DND-41 (cell line): ENCODE measurements around the gene ATG9A.
A peak's percentile ranks its signal among the peaks of the same experiment; 100 is the strongest.

Experiments
- ATAC-seq: fragments of 200-7000 bp; cut with Tn5 transposase; 3 replicates; pipeline ENCODE4 v1.9.1; 2021; ENCODE audit warnings: low read depth; ENCODE audit not compliant: insufficient read depth
- DNase-seq: peaks from one replicate; pipeline ENCODE4 v3.0.0-alpha.2; 2020
- H2AFZ ChIP-seq: 2 replicates; pipeline ENCODE4 v1.6.0; 2012; ENCODE audit warnings: low read depth, low read length
- H3K27ac ChIP-seq: 2 replicates; pipeline ENCODE4 v1.5.1; 2012; ENCODE audit warnings: low read length, inconsistent platforms
- H3K27me3 ChIP-seq: fragments of 200-600 bp; sonication (generic); 2 replicates; pipeline ENCODE4 v1.6.0; 2012; ENCODE audit warnings: low read length, mild to moderate bottlenecking, inconsistent platforms; ENCODE audit not compliant: insufficient read depth, poor library complexity
- H3K36me3 ChIP-seq: 2 replicates; pipeline ENCODE4 v1.5.1; 2012; ENCODE audit warnings: low read length, inconsistent platforms; ENCODE audit not compliant: insufficient read depth
- H3K4me1 ChIP-seq: 2 replicates; pipeline ENCODE4 v1.5.1; 2012; ENCODE audit warnings: mild to moderate bottlenecking, low read length; ENCODE audit not compliant: insufficient read depth
- H3K4me2 ChIP-seq: 2 replicates; pipeline ENCODE4 v1.6.0; 2012; ENCODE audit warnings: mild to moderate bottlenecking, moderate library complexity, low read length, inconsistent platforms; ENCODE audit not compliant: insufficient read depth
- H3K4me3 ChIP-seq, 2 experiments: fragments of 200-600 bp in 1 of 2; shearing (Covaris generic) in 1 of 2; 2 replicates each; pipeline ENCODE4 v1.5.1; 2012 to 2016; ENCODE audit warnings: inconsistent platforms in 2 of 2, low read length in 2 of 2, mild to moderate bottlenecking in 2 of 2, low read depth in 1 of 2, moderate library complexity in 1 of 2
- H3K79me2 ChIP-seq: 2 replicates; pipeline ENCODE4 v1.6.0; 2012; ENCODE audit warnings: low read length, inconsistent platforms; ENCODE audit not compliant: insufficient read depth
- H3K9ac ChIP-seq: 2 replicates; pipeline ENCODE4 v1.6.0; 2012; ENCODE audit warnings: low read depth, mild to moderate bottlenecking, inconsistent platforms, low read length, moderate library complexity
- H3K9me3 ChIP-seq: 2 replicates; pipeline ENCODE4 v1.5.1; 2012; ENCODE audit warnings: low read length, moderate library complexity, mild to moderate bottlenecking, inconsistent platforms; ENCODE audit not compliant: insufficient read depth, severe bottlenecking
- H4K20me1 ChIP-seq: 2 replicates; pipeline ENCODE4 v1.6.0; 2012; ENCODE audit warnings: low read length; ENCODE audit not compliant: insufficient read depth
- EZH2 ChIP-seq: IDR thresholded peaks from 3 replicates; pipeline ENCODE4 v1.6.1; 2012; ENCODE audit warnings: borderline replicate concordance, low read depth, mild to moderate bottlenecking, moderate library complexity, low read length, inconsistent platforms; ENCODE audit not compliant: severe bottlenecking
- TF ChIP-seq, protein P1 (sequence below): IDR thresholded peaks from 2 replicates; pipeline ENCODE4 v1.5.1; 2012; ENCODE audit warnings: borderline replicate concordance, low read length, moderate library complexity, mild to moderate bottlenecking; ENCODE audit not compliant: poor library complexity, severe bottlenecking; ENCODE audit errors: extremely low read depth

The ATG9A gene

DNA sequence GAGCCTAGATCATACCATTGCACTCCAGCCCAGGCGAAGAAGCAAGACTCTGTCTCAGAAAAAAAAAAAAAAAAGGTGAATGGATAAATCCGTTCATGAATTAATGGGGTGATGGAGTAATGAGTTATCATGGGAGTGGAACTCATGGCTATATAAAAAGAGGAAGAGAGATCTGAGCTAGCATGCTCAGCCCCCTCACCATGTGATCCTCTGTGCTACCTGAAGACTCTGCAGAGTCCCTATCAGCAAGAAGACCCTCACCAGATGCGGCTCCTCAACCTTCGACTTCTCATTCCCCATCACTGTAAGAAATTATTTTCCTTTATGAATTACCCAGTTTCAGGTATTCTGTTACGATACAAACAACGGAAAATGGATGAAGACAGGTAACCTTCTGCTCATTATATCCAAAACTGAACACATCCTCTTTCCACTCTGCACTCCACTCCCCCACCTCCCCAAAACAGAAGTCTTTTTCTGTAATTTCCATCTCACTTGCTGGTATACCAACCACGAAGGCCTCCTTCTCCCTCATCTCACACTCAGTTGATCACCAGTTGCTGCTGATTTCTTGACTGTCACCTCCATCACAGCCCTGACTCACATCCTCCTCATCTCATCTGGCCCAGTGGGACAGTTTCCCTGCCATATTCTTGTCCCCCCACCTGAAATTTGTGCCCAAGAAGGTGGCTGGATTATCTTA, 42.5 kb downstream of the ATG9A start:
- TF ChIP-seq, protein P1, sequence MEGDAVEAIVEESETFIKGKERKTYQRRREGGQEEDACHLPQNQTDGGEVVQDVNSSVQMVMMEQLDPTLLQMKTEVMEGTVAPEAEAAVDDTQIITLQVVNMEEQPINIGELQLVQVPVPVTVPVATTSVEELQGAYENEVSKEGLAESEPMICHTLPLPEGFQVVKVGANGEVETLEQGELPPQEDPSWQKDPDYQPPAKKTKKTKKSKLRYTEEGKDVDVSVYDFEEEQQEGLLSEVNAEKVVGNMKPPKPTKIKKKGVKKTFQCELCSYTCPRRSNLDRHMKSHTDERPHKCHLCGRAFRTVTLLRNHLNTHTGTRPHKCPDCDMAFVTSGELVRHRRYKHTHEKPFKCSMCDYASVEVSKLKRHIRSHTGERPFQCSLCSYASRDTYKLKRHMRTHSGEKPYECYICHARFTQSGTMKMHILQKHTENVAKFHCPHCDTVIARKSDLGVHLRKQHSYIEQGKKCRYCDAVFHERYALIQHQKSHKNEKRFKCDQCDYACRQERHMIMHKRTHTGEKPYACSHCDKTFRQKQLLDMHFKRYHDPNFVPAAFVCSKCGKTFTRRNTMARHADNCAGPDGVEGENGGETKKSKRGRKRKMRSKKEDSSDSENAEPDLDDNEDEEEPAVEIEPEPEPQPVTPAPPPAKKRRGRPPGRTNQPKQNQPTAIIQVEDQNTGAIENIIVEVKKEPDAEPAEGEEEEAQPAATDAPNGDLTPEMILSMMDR, result no peak
- TF ChIP-seq EZH2, result no peak
- H2AFZ ChIP-seq, result no peak overlapping the region
- H3K4me1 ChIP-seq, result no peaks in the 10 kb centered on the region
- H4K20me1 ChIP-seq, result no peaks in the 10 kb centered on the region; the same call in 1 of the 2 replicates
- H3K4me2 ChIP-seq, result no peak overlapping the region
- H3K9me3 ChIP-seq, result no peaks in the 10 kb centered on the region
- H3K9ac ChIP-seq, result no peak overlapping the region
- H3K4me3 ChIP-seq, result no peak overlapping the region
- H3K27ac ChIP-seq, result no peak overlapping the region
- peaks cover 26% of the 10 kb centered on the region for H3K36me3 ChIP-seq
- ATAC-seq (peak; percentile 44; the same call in 2 of the 3 replicates), DNase-seq (no peak)
- H3K79me2 ChIP-seq, result no peaks in the 10 kb centered on the region
- H3K27me3 ChIP-seq, result no peaks in the 10 kb centered on the region

DNA sequence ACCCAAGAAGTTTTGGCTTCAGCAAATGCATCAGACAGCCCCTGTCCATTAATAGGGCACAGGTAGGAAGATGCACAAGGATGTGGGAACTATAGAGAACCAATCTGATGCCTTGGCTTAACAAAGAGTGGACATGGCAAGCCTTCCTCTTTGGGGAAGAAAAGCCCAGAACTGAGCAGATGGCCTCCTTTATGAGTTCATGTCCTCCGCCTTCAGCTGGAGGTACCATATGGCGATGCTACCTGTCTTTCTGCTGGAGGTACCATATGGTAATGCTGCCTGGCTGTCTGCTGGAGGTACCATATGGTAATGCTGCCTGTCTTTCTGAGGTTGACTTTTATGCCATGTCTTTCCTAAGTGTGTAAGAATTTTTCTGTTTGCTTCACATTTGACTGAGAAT, 45.3 kb downstream of the ATG9A start:
- Histone ChIP-seq H3K27ac (no peak overlapping the region), H3K9me3 (no peaks in the 10 kb centered on the region), H3K4me1 (peaks cover 13% of the 10 kb centered on the region), H3K4me3 (no peak overlapping the region), H3K9ac (no peak overlapping the region), H4K20me1 (peaks cover 20% of the 10 kb centered on the region; the same call in 1 of the 2 replicates), H3K4me2 (no peak overlapping the region), H3K79me2 (peaks cover 13% of the 10 kb centered on the region), H3K27me3 (no peaks in the 10 kb centered on the region), H2AFZ (no peak overlapping the region), H3K36me3 (peaks cover 52% of the 10 kb centered on the region)
- ATAC-seq (no peak), DNase-seq (no peak)
- no peak for TF ChIP-seq EZH2
- TF ChIP-seq, protein P1, result no peak

DNA sequence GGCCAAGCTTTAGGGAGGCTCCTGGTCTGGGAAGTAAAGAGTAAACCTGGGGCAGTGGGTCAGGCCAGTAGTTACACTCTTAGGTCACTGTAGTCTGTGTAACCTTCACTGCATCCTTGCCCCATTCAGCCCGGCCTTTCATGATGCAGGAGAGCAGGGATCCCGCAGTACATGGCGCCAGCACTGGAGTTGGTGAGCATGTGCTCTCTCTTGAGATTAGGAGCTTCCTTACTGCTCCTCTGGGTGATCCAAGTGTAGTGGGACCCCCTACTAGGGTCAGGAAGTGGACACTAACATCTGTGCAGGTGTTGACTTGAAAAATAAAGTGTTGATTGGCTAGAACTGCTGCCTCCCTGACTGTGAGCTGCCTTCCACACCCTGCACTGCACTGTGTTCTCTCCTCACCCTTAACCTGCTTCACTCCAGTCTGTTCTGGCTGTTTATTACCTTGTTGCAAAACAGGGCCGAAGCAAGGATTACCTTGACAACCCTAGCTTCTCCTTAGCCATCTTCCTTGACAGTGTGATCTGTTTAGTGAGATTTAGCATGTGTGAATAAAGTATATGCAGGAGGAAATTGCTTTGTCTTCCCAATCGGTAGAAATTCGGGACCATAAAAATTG, 46.2 kb downstream of the ATG9A start:
- H3K36me3 ChIP-seq, result peaks cover 52% of the 10 kb centered on the region

More for the DNA sequence above, 46.2 kb downstream of the ATG9A start:
- Histone ChIP-seq H3K9me3 (no peaks in the 10 kb centered on the region), H3K27ac (no peak overlapping the region), H4K20me1 (peaks cover 25% of the 10 kb centered on the region; the same call in 1 of the 2 replicates), H3K27me3 (no peaks in the 10 kb centered on the region), H3K4me1 (peaks cover 18% of the 10 kb centered on the region), H3K4me3 (no peak overlapping the region), H3K4me2 (no peak overlapping the region), H2AFZ (no peak overlapping the region), H3K9ac (no peak overlapping the region), H3K79me2 (peaks cover 22% of the 10 kb centered on the region)
- ATAC-seq, result no peak
- no peak for DNase-seq
- TF ChIP-seq, protein P1, result no peak
- TF ChIP-seq EZH2, result no peak
